HL-60/S4 treated with phorbol 12-myristate 13-acetate at 8.2 ng/mL for 4 days and 3 days (cell line): ENCODE measurements around the gene DENND4A.
"Not testable (repeated sequence)": the region's sequence is repeated elsewhere in the genome, so short reads cannot be mapped to it uniquely, and the experiment has no call there.

Source experiments
- in situ Hi-C: fragments of 300-500 bp; cut with MboI; formaldehyde crosslinking; loops from 2 replicates; pipeline ENCODE4 v1.15.0; 2022; ENCODE audit warnings: low sequenced_read_pairs

DENND4A gene

DNA sequence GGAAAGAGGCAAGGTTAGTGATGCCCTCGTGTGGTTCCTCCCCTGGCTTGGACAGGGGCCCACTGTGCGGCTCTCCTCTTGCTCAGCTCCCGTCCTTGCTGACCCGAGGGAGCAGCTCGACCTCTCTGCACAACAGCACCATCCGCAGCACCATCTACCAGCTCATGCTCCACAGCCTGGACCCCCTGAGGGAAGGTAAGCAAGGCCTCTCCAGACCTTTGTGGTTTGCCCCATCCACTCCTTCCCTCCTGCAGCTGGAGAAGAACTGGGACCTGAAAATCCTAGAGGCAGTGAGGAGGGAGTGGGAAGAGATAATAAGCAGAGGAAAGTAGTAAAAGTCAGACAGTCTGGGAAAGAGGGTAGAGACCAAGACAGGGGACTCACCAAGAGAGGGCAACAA is 152.6 kb downstream of the DENND4A start:
- in situ Hi-C loops: no loop called here

DNA sequence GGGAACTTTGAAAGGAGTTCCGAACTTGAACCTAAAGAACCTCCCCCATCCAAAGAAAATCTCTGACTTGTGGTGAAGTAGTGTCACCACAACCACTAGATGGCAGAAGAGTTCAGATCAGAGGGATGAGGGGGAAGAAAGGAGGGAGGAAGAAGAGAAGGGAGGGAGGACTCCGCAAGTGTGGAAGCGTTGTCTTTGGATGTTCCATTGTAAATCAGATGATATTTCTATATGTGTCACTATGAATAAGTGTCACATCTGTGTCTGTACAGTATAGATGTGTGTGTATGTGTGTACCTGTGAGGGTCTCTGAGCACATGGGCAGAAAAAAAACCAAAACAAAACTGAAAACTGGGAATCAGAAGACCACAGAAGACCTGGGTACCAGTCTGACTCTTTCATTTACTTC is 153.4 kb downstream of the DENND4A start:
- in situ Hi-C loops: no loop called here

DNA sequence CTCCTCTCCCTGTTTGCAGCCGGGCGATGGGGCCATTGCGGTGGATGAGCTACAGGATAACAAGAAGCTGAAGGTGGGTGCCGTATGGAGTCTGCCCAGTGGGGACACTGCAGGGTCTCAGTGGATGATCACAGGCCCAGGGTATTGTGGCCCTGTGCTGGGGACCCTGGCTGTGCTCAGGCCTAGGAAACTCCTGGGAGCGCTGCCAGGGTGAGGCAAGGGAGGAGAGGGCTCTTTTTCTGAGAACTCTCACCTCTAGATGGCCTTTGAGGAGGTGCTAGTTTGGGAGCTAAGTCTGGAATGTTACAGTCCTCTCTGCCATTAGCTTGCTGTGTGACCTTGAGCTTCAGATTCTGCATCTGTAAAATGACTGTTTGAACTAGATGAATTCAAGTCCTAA is 154.0 kb downstream of the DENND4A start:
- in situ Hi-C loops: no loop called here

GRCh38 chr15:65634356-65634755 is 157.7 kb downstream of the DENND4A start:
- in situ Hi-C loops: no loop called here

DNA sequence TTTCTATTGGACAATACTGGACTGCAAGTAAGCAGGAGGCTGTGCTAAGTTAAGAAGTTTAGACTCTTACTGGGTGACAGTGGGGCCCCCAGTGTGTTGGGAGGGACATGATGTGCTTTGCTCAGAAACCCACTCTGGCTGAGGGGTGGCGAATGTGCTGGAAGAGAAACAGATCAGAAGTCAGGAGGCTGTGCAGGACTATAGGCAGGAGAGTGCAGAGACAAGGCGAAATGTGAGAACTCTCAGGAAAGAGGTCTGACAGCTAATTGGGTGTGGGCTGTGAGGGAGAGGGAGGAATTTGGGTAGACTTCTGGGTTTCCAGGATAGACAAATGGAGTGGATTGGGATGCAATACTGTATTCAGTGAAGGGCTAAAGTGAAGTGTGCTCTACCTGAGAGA is 158.3 kb downstream of the DENND4A start:
- in situ Hi-C loops: no loop called here

- in situ Hi-C loops: no loop called here
Observed at GRCh38 chr15:65632780-65633375, 159.2 kb downstream of the DENND4A start.

DNA sequence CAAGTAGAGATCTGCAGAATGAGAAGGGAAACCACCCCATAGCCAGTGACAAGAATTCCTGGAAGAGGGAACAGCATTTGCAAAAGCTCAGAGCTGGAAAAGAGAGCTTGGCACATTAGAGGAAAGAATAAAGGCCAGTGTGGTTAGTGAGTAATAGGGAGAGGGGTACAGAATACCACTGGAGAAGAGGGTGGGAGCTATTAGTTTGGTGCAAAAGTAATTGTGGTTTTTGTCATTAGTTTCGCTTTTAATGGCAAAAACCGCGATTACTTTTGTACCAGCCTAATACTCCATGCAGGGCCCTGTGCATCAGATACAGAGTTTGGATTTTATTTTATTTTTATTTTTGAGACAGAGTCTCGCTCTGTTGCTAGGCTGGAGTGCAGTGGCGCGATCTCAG is 160.6 kb downstream of the DENND4A start:
- in situ Hi-C loops: no loop called here

- in situ Hi-C loops: no loop called here
Observed at GRCh38 chr15:65630760-65631159, 161.3 kb downstream of the DENND4A start.

- in situ Hi-C loops: no loop called here
Observed at GRCh38 chr15:65629548-65629947, 162.5 kb downstream of the DENND4A start.

GRCh38 chr15:65626856-65627255 is 165.2 kb downstream of the DENND4A start:
- in situ Hi-C loops: no loop called here

DNA sequence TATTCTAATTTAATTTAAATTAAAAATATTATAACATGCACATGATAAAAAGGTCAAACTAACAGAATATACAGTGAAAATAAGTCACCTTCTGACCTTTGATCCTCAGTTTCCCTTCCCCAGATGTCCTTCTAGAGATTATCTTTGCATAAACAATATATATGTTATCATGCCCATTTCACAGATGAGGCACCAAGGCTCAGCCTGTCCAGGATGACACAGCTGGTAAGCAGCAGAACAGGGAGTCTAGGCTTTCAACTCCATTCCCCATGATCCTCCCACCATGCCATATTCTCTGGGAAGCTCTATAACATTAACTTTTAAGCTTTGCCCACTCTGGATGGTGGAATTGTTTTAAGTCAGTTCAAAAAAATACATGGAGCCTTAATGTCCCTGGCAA is 169.0 kb downstream of the DENND4A start:
- in situ Hi-C loops: no loop called here

- in situ Hi-C loops: no loop called here
Observed at GRCh38 chr15:65621638-65622037, 170.5 kb downstream of the DENND4A start, which contains the start of gene SLC24A1. Gene SLC24A1 (plus strand): TSS chr15:65621938. CDS start chr15:65624081, 2,143 bp downstream.

GRCh38 chr15:65620833-65621232 is 171.3 kb downstream of the DENND4A start:
- in situ Hi-C loops: no loop called here

DNA sequence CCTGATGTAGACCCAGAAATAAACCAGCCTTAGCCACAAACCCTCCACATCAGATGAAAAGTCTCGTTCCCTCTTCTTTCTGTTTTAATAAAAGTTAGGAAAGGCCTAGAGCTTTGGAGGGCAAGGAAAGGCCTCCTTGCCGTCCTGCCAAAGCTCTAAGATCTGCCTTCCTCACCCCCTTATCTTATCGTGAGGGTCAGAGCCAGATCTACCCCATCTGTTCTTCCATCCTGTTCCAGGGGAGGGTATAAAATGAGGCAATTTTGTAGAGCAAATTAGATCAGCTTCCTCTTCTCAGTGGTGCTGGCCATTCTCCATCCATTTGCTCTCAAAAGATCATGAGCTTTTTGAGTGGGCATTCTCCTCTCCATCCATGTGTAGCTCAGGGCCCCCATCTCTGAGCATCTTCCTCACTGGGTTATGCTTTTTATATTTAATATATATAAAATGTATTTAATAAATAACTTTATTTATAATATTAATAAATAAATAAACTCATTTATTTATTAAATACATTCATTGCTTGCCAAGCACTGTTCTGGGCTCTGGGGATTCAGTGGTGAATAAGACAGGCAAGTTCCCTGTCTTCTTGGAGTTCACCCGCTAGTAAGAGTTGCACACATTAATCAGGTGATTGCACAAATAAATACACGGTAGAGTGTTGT is 172.3 kb downstream of the DENND4A start:
- in situ Hi-C loops: no loop called here

DNA sequence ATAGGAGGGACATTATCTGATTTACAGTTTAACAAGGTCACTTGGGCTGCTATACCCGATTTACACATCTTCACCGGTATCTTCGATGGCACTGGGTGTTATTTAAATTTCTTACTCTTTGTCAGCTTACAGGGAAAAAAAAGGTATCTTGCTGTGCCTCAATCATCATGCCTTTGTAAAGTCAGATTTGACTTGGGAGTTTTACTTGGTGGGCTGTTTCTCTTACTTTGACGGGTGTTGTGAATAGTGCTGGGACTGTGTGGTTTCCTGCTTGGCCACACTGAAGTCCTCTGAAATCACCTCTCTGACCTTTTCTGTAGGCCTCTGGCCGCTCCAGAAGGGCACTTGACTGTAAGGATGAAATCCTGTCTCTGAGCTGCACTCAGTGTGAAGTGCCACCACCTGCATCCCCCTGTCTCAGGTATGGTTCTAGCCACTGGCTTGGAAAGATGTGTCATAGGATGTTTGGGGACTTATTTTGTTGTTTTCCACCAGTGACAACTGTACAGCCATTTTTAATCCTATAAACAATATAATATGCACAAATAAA is 173.5 kb downstream of the DENND4A start:
- in situ Hi-C loops: no loop called here

- in situ Hi-C loops: not testable (repeated sequence)
Observed at GRCh38 chr15:65615887-65616286, 176.2 kb downstream of the DENND4A start.

GRCh38 chr15:65612949-65613744 is 178.9 kb downstream of the DENND4A start:
- in situ Hi-C loops: no loop called here

DNA sequence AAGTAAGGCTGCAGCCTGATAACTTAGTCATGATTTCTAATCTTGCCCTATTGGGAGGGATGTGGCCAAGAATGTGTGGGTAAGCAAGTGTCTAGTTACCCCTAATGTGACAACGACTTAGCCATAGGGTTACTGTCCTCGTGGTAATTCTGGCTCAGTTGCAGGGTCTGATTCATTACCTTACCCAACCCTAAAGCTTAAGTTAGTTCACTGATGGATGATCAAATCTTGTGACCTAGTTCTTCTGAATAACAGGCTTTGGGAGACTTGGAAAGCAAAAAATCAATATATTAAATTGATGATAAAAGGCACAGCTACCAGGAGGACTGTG is 179.5 kb downstream of the DENND4A start:
- in situ Hi-C loops: no loop called here

DNA sequence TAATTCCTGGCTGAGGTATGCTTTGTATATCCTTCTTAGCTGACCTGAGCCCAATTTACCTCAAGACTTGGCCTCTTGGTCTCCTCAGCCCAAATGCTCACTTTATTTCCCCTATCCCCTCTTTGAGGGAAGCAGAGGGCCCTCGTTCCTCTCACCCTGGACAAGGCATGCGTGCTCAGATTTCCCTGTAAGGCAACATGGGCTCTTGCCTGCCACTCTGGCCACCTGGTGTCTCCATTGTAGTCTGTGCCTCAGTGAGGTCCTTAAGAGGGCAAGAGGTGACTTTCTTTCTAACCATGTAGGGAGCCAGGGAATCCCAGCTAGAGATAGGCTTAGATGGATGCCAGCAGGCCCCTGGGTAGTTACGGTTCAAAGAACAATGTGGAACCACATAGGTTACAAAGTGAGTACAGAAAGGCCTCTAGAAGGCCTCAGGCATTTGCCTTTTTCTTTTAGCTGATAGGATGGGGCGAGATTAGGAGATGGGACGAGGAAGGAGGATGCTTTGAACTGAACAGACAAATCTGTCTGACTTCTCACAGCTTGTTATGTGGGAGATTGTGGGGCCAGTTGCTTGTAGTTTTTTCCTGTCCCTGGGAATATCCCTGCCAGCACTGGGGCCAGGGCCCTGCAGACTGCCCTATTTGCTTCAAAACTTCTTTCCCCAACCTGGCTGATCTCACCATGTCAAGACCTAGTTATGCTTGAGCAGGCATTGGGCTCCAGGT is 180.0 kb downstream of the DENND4A start:
- in situ Hi-C loops: no loop called here

DNA sequence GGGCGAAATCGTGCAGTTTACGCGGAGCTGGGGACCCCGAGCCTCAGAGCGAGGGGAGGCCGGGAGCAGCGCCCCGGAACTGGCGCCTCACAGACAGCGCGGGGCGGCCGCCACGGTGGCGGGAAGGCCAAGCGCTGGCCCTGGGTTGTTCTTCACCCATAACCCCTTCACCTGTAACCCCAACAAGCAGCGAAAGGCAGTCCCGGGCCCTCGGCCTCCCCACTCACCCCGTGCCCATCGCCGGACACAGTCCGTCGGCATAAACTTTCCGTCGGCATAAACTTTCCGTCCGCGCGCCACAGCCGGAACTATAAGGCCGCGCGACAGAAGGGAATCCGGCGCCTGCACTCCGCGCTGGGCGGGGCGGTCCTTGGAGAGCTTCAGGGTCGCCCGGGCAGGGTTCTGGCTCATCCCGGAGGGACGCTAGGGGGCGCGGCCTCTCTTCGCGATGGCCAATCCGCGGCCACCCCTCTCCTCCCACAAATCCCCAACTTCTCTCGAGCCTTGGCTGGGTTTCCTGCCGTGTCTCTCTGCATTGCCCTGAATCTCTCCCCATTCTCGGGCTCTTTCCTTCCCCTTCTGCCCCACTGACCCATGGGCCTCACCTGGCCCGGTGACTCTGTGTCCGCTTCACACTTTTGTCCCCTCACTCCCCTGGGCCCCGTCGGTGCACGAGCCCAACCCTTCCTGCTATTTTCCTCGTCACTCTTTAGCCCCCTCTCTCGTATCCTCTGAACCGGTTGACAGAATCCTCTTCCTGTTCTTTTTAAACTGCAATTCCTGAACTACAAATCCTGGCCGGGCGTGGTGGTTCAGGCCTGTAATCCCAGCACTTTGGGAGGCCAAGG is 181.0 kb downstream of the DENND4A start, which contains the start of gene INTS14:
Gene INTS14 (minus strand): TSS at position 261 of the 848 bp plus-strand sequence. CDS start 3,751 bp downstream, outside the sequence.
- in situ Hi-C loops: no loop called here
